IMR-90 (cell line): ENCODE measurements around the gene ANKRD40. TPM values are rescaled to one million over a fixed set of nuclear protein-coding genes. Genes with fewer than 3 reads are reported as not detected.
A peak's percentile ranks its signal among the peaks of the same experiment; 100 is the strongest.

Experiments used
- ATAC-seq: fragments of 200-7000 bp; cut with Tn5 transposase; 2 replicates; pipeline ENCODE4 v1.9.1; 2020; ENCODE audit warnings: low read depth, mild to moderate bottlenecking, moderate library complexity
- BruUV-seq: library from RNA; stranded (reverse); fragments of 400-500 nt; replicated peaks from 2 replicates; lab custom pipeline; 2021; lab: Mats Ljungman, UMichigan
- CTCF ChIA-PET: fragments of 300-600 bp; formaldehyde crosslinking; extraction: SDS; loops from one replicate; lab custom pipeline; 2021; ENCODE audit warnings: antibody characterized with exemption; lab: Yijun Ruan, JAX
- POLR2A ChIA-PET: fragments of 300-600 bp; sonication (Branson Sonifier 250); formaldehyde crosslinking; loops from one replicate; lab custom pipeline; 2022; ENCODE audit warnings: antibody characterized with exemption; ENCODE audit not compliant: unreplicated experiment; lab: Charles Lee
- DNase-seq: peaks from one replicate; pipeline ENCODE4 v3.0.0; 2013
- H2AFZ ChIP-seq: replicated peaks from 2 replicates; pipeline ENCODE3; 2013; ENCODE audit warnings: low read length, mild to moderate bottlenecking; ENCODE audit not compliant: poor library complexity
- H2AK5ac ChIP-seq: 2 replicates; pipeline ENCODE4 v1.6.1; 2013; ENCODE audit warnings: low read depth, low read length, inconsistent platforms
- H2AK9ac ChIP-seq: replicated peaks from 2 replicates; pipeline ENCODE3; 2013; ENCODE audit warnings: mild to moderate bottlenecking, low read depth, low read length, moderate library complexity; ENCODE audit not compliant: poor library complexity
- H2BK120ac ChIP-seq: 2 replicates; pipeline ENCODE4 v1.6.1; 2013; ENCODE audit warnings: low read depth, low read length, inconsistent platforms
- H2BK15ac ChIP-seq: 3 replicates; pipeline ENCODE4 v1.6.1; 2013; ENCODE audit warnings: low read depth, low read length, inconsistent platforms
- H2BK20ac ChIP-seq: 2 replicates; pipeline ENCODE4 v1.6.1; 2013; ENCODE audit warnings: low read depth, mild to moderate bottlenecking, inconsistent platforms, low read length, moderate library complexity
- H2BK5ac ChIP-seq: 2 replicates; pipeline ENCODE4 v1.6.1; 2013; ENCODE audit warnings: mild to moderate bottlenecking, low read depth, low read length, inconsistent platforms; ENCODE audit not compliant: poor library complexity, severe bottlenecking
- H3K14ac ChIP-seq: replicated peaks from 2 replicates; pipeline ENCODE4 v1.6.1; 2013; ENCODE audit warnings: low read depth, low read length, inconsistent platforms
- H3K18ac ChIP-seq: 2 replicates; pipeline ENCODE4 v1.6.1; 2013; ENCODE audit warnings: low read depth, low read length, control low read depth
- H3K23ac ChIP-seq: 2 replicates; pipeline ENCODE4 v1.6.1; 2013; ENCODE audit warnings: low read depth, low read length, inconsistent platforms
- H3K27ac ChIP-seq: 2 replicates; pipeline ENCODE4 v1.5.1; 2013; ENCODE audit warnings: mild to moderate bottlenecking, control low read depth, low read length; ENCODE audit not compliant: insufficient read depth
- H3K27me3 ChIP-seq: 2 replicates; pipeline ENCODE4 v1.6.1; 2013; ENCODE audit warnings: low read length; ENCODE audit not compliant: control insufficient read depth, insufficient read depth
- H3K36me3 ChIP-seq: 2 replicates; pipeline ENCODE4 v1.6.1; 2013; ENCODE audit warnings: low read length, mixed read lengths; ENCODE audit not compliant: control insufficient read depth, insufficient read depth
- H3K4ac ChIP-seq: 2 replicates; pipeline ENCODE4 v1.6.1; 2013; ENCODE audit warnings: low read depth, low read length, inconsistent platforms
- H3K4me1 ChIP-seq: 2 replicates; pipeline ENCODE4 v1.6.1; 2013; ENCODE audit warnings: low read length, mixed read lengths; ENCODE audit not compliant: control insufficient read depth, insufficient read depth
- H3K4me2 ChIP-seq: 2 replicates; pipeline ENCODE4 v1.6.1; 2013; ENCODE audit warnings: low read depth, mild to moderate bottlenecking, control low read depth, low read length, moderate library complexity
- H3K4me3 ChIP-seq: 2 replicates; pipeline ENCODE4 v1.5.1; 2013; ENCODE audit warnings: low read depth, mild to moderate bottlenecking, control low read depth, low read length, moderate library complexity; ENCODE audit not compliant: insufficient read depth
- H3K56ac ChIP-seq: 2 replicates; pipeline ENCODE4 v1.6.1; 2013; ENCODE audit warnings: low read length, inconsistent platforms; ENCODE audit not compliant: insufficient read depth; ENCODE audit errors: extremely low read depth
- H3K79me1 ChIP-seq, 2 experiments: 2 replicates each; pipeline ENCODE4 v1.6.1; 2013; ENCODE audit warnings: low read length in 2 of 2, inconsistent platforms in 1 of 2, low read depth in 1 of 2
- H3K9ac ChIP-seq: 2 replicates; pipeline ENCODE4 v1.6.1; 2013; ENCODE audit warnings: low read depth, low read length, control low read depth
- H3K9me1 ChIP-seq: 2 replicates; pipeline ENCODE4 v1.6.1; 2013; ENCODE audit warnings: low read length, inconsistent platforms; ENCODE audit not compliant: insufficient read depth
- H3K9me3 ChIP-seq: 2 replicates; pipeline ENCODE4 v1.6.1; 2013; ENCODE audit warnings: low read length; ENCODE audit not compliant: control insufficient read depth, insufficient read depth
- H4K20me1 ChIP-seq: 2 replicates; pipeline ENCODE4 v1.6.1; 2013; ENCODE audit warnings: low read length, inconsistent platforms; ENCODE audit not compliant: insufficient read depth
- H4K5ac ChIP-seq: 2 replicates; pipeline ENCODE4 v1.6.1; 2013; ENCODE audit warnings: mild to moderate bottlenecking, low read depth, low read length, control low read depth
- H4K8ac ChIP-seq, 2 experiments: 2 replicates each; pipeline ENCODE4 v1.6.1; 2013; ENCODE audit warnings: low read depth in 2 of 2, low read length in 2 of 2, control low read depth in 1 of 2, inconsistent platforms in 1 of 2
- H4K91ac ChIP-seq: 2 replicates; pipeline ENCODE4 v1.6.1; 2013; ENCODE audit warnings: low read depth, low read length, inconsistent platforms; ENCODE audit not compliant: insufficient read depth
- MAFK ChIP-seq: IDR thresholded peaks from 2 replicates; pipeline ENCODE4 v1.6.1; 2012; ENCODE audit warnings: low read depth, low read length, improper control_type of control experiment
- MAZ ChIP-seq: IDR thresholded peaks from 2 replicates; pipeline ENCODE4 v1.6.1; 2012; ENCODE audit warnings: low read depth, mild to moderate bottlenecking, low read length, improper control_type of control experiment, moderate library complexity, borderline replicate concordance
- MXI1 ChIP-seq: IDR thresholded peaks from 2 replicates; pipeline ENCODE4 v1.6.1; 2012; ENCODE audit warnings: low read depth, mild to moderate bottlenecking, low read length, moderate library complexity, borderline replicate concordance
- POLR2A ChIP-seq: IDR thresholded peaks from 2 replicates; pipeline ENCODE4 v1.6.1; 2012; ENCODE audit warnings: mild to moderate bottlenecking, low read depth, low read length
- WGBS, 2 experiments: methylation state at CpG; one replicate each; pipeline versions ENCODE4 v1.1.5 to v1.1.7; 2013; ENCODE audit warnings: missing lambda C conversion rate in 2 of 2; ENCODE audit not compliant: insufficient read length in 1 of 2; ENCODE audit errors: extremely low coverage in 2 of 2; 5-methylcytosine and 5-hydroxymethylcytosine counted together
- dilution Hi-C: fragments of 300-500 bp; cut with HindIII; formaldehyde crosslinking; loops from one replicate; pipeline ENCODE4 v1.14.3; 2018; ENCODE audit warnings: low sequenced_read_pairs; ENCODE audit not compliant: unreplicated experiment
- in situ Hi-C: fragments of 300-500 bp; cut with MboI; formaldehyde crosslinking; loops from 3 replicates; pipeline ENCODE4 v1.14.3; 2019; ENCODE audit warnings: low sequenced_read_pairs, inconsistent platforms, mixed read lengths
- intact Hi-C: fragments of 100-400 bp; cut with micrococcal nuclease; formaldehyde crosslinking; loops from 2 replicates; pipeline ENCODE4 v1.10.0; 2022
- microRNA-seq, 2 experiments: library from miRNA; stranded (forward) in 1 of 2; unstranded in 1 of 2; fragments of 10-50 nt in 1 of 2; fragments of <30 nt in 1 of 2; gene quantifications in 1 of 2; microRNA quantifications in 1 of 2; one replicate each; pipeline versions ENCODE3 to v1.1.0; 2013 to 2020; ENCODE audit not compliant: insufficient read depth in 1 of 2, insufficient read length in 1 of 2, unreplicated experiment in 1 of 2
- polyA plus RNA-seq, 3 experiments: library from polyadenylated mRNA; depleted of rRNA; stranded (reverse); fragments of >200 nt; gene quantifications; 2 replicates each; pipeline ENCODE4 v1.2.3, GENCODE V29; 2012; ENCODE audit warnings: low replicate concordance in 1 of 3
- small RNA-seq, 5 experiments: library from RNA; depleted of rRNA; stranded (forward); fragments of <200 nt; gene quantifications; one replicate each; pipeline ENCODE3, GENCODE V24; 2012
- total RNA-seq: library from RNA; depleted of rRNA; stranded (reverse); fragments of >200 nt; gene quantifications from 2 replicates; pipeline ENCODE4 v1.2.3, GENCODE V29; 2012; rRNA removed
- TF ChIP-seq, protein P1 (sequence below): fragments of 150-350 bp; IDR thresholded peaks from 2 replicates; pipeline ENCODE4 v1.6.1; 2016; ENCODE audit warnings: low read depth, mild to moderate bottlenecking, low read length, moderate library complexity, borderline replicate concordance

ANKRD40 gene
- total and polyA plus RNA-seq, 2 of the 4 experiments (the other 2 are of a cell fraction) = 23.4 to 35.8 TPM

DNA sequence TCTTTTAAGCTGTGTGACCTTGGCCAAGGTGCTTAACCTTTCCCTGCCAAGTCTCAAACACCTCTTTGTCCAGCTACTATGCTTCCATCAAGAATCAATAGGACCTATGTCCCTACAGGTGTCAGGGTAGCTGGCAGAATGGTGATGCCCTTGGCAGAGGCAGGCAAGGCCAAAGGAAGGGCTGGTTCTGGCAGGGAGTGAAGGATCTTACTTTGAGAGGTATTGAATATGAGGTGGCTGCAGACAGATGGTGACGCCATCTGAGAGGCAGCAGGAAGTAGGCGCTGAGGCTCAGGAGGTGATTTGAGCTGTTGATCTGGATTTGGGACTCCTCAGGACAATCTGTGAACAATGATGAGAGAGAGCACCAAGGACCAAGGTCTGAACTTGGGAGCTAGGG, 60.5 kb downstream of the ANKRD40 start (continued):
- TF ChIP-seq, protein P1, sequence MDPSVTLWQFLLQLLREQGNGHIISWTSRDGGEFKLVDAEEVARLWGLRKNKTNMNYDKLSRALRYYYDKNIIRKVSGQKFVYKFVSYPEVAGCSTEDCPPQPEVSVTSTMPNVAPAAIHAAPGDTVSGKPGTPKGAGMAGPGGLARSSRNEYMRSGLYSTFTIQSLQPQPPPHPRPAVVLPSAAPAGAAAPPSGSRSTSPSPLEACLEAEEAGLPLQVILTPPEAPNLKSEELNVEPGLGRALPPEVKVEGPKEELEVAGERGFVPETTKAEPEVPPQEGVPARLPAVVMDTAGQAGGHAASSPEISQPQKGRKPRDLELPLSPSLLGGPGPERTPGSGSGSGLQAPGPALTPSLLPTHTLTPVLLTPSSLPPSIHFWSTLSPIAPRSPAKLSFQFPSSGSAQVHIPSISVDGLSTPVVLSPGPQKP = no peak
- no peak for TF ChIP-seq MXI1
- TF ChIP-seq POLR2A = no peak

DNA sequence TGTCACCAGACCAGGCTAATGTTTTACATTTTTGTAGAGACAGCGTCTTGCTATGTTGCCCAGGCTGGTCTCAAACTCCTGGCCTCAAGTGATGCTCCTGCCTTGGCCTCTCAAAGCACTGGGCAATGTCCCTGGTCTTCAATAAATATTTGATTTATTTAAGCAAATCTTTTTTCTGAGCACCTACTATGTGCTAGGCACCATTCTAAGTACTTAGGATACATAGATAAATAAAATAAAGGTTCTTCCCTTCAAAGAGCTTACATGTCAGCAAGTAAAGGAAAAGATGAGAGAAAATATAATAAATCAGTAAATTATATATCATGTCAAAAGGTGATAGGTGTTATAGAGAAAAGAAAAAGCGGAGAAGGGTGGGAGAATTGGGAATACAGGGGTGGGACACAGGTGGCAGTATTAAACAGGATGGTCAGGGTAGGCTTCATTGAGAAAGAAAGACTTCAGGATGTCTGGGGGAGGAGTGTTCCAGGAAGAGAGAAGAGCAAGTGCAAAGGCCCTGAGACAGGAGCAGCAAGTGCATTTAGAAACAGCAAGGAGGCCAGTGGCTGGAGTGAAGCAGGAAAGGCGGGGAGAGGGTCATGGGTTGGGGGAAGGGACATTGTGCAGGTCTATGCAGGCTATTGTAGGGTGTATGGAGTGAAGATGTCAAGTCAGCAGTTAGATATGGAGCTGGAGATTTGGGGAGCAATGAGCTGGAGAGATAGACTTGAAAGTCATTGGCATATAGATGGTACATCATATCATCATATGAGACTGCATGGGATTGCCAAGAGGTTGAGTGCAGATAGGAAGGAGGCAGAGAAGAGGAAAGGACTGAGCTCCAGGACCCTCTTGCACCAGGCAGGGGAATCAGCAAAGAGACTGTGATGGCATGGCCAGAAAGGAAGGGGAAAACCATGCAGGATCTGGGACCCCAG, 61.7 kb downstream of the ANKRD40 start:
- Histone ChIP-seq H3K4me1 (peaks cover 9% of the 10 kb centered on the region), H3K9me3 (peaks cover 3% of the 10 kb centered on the region; the same call in 1 of the 2 replicates), H3K14ac (no peak overlapping the region), H2AK9ac (no peak overlapping the region), H2BK5ac (no peak overlapping the region), H3K4ac (no peak overlapping the region), H3K36me3 (no peaks in the 10 kb centered on the region), H2BK20ac (no peak overlapping the region), H3K56ac (no peak overlapping the region), H2AK5ac (no peak overlapping the region), H3K4me2 (no peak overlapping the region), H4K91ac (no peak overlapping the region), H4K8ac (no peak overlapping the region), H4K5ac (no peak overlapping the region), H2BK15ac (no peak overlapping the region), H3K9ac (no peak overlapping the region), H3K9me1 (peaks cover 23% of the 10 kb centered on the region), H2BK120ac (no peak overlapping the region), H3K79me1 (peaks cover 20 to 35% of the 10 kb centered on the region in 2 experiments; a peak in 3 of 4 replicates), H3K27ac (no peak overlapping the region), H3K27me3 (no peaks in the 10 kb centered on the region), H2AFZ (no peak overlapping the region), H4K20me1 (no peaks in the 10 kb centered on the region), H3K18ac (no peak overlapping the region), H3K23ac (no peak overlapping the region), H3K4me3 (no peak overlapping the region)
- 86 to 100% methylated on average over 1 to 2 of the region's 3 CpGs for WGBS, 2 experiments
- DNase-seq (no peak), ATAC-seq (no peak)
- BruUV-seq = no TSS peak
- intact Hi-C loops = no loop called here
- in situ Hi-C loops = no loop called here
- dilution Hi-C loops = no loop called here
- ChIA-PET CTCF (interaction anchor here (0.6 kb wide), 1 partner anchor 546 kb away, joined by 3 read pairs; no protein-coding TSS in a partner anchor), POLR2A (interaction anchor here (0.7 kb wide), 1 partner anchor 46 kb away, joined by 13 read pairs; no protein-coding TSS in a partner anchor)
- TF ChIP-seq MAFK (peak; percentile 48), MAZ (no peak)

Small RNA genes lying within 50 kb of the gene (microRNA-seq; reads per million reads assigned to microRNA genes)
- not detected for gene RF00019 (ENCODE audit: insufficient read depth, insufficient read length)

Small RNA genes lying within 50 kb of the gene (small RNA-seq; reads per million reads assigned to genes)
- gene RF00019 = 0 reads per million in 5 experiments

Other genes with a start within 250 kb of the ANKRD40 start
- gene CHAD, start 239.0 kb downstream of the ANKRD40 start, total RNA-seq = not detected in 2 replicates
- 0.03 TPM in 1 of 2 replicates, not detected in the other for gene CHAD, start 239.0 kb downstream of the ANKRD40 start, polyA plus RNA-seq (2012; rRNA removed)
- gene RSAD1, start 229.1 kb downstream of the ANKRD40 start, total RNA-seq = 10.0 and 10.8 TPM in 2 replicates
- 16.6 and 19.2 TPM in 2 replicates for gene RSAD1, start 229.1 kb downstream of the ANKRD40 start, polyA plus RNA-seq (2012; rRNA removed)
- under 0.01 and 0.18 TPM in 2 replicates for gene MYCBPAP, start 199.5 kb downstream of the ANKRD40 start, total RNA-seq
- 0.17 and 0.30 TPM in 2 replicates for gene MYCBPAP, start 199.5 kb downstream of the ANKRD40 start, polyA plus RNA-seq (2012; rRNA removed)
- gene EPN3, start 175.2 kb downstream of the ANKRD40 start, total RNA-seq = not detected in 2 replicates
- gene EPN3, start 175.2 kb downstream of the ANKRD40 start, polyA plus RNA-seq (2012; rRNA removed) = 0.09 TPM in 1 of 2 replicates, not detected in the other
- gene SPATA20, start 160.7 kb downstream of the ANKRD40 start, total RNA-seq = 15.6 and 17.0 TPM in 2 replicates
- 31.9 and 35.0 TPM in 2 replicates for gene SPATA20, start 160.7 kb downstream of the ANKRD40 start, polyA plus RNA-seq (2012; rRNA removed)
- under 0.01 TPM in 1 of 2 replicates, not detected in the other for gene CACNA1G, start 147.2 kb downstream of the ANKRD40 start, total RNA-seq
- 0.03 TPM in 2 replicates for gene CACNA1G, start 147.2 kb downstream of the ANKRD40 start, polyA plus RNA-seq (2012; rRNA removed)
- gene ABCC3, start 73.0 kb downstream of the ANKRD40 start, total RNA-seq = 2.2 and 3.2 TPM in 2 replicates
- 6.0 and 6.6 TPM in 2 replicates for gene ABCC3, start 73.0 kb downstream of the ANKRD40 start, polyA plus RNA-seq (2012; rRNA removed)
- gene LUC7L3, start 11.7 kb upstream of the ANKRD40 start, total RNA-seq = 17.7 and 20.0 TPM in 2 replicates
- gene LUC7L3, start 11.7 kb upstream of the ANKRD40 start, polyA plus RNA-seq (2012; rRNA removed) = 44.7 and 47.5 TPM in 2 replicates
- gene ANKRD40CL, start 59.6 kb upstream of the ANKRD40 start, total RNA-seq = not detected in 2 replicates
- gene ANKRD40CL, start 59.6 kb upstream of the ANKRD40 start, polyA plus RNA-seq (2012; rRNA removed) = not detected in 2 replicates
- not detected in 2 replicates for gene WFIKKN2, start 127.7 kb upstream of the ANKRD40 start, total RNA-seq
- 0.02 and 0.04 TPM in 2 replicates for gene WFIKKN2, start 127.7 kb upstream of the ANKRD40 start, polyA plus RNA-seq (2012; rRNA removed)
- gene TOB1, start 158.4 kb upstream of the ANKRD40 start, total RNA-seq = 4.3 and 6.1 TPM in 2 replicates
- 9.0 and 9.2 TPM in 2 replicates for gene TOB1, start 158.4 kb upstream of the ANKRD40 start, polyA plus RNA-seq (2012; rRNA removed)